ENCODE measurements around the gene NTRK2. TPM values are rescaled to one million over a fixed set of nuclear protein-coding genes. Genes with fewer than 3 reads are reported as not detected.

The NTRK2 gene
- total and polyA plus RNA-seq, 4 donors = 0.26 to 1.4 (median 0.56) TPM

DNA sequence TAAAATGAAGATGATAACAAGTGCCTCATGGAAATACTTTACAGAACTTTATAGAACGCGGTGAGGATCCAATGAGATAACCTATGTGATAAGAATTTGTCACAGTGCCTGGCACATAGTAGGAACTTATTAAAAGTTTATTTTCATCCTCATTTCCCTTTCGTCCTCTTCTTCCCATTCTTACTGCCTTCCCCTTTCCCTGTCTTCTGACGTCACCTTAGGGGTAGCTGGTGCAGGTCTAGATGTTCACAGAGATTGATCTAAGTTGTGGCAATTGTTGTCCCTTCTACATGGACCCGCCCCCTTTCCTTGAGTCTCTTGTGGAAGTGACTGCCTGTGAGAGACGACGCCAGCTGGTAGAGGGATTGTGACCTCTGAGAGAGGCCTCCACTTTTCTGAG, 46.5 kb upstream of the NTRK2 start:
- 67% methylated on average over 7 of the region's 7 CpGs for WGBS
- TF ChIP-seq HNF4A (conservative IDR thresholded peaks at IDR 0.05) (no peak), GABPA (IDR thresholded peaks at IDR 0.05 in 1 of 2, conservative IDR thresholded peaks at IDR 0.05 in 1 of 2) (no peak), RXRA (IDR thresholded peaks at IDR 0.05) (no peak), TAF1 (conservative IDR thresholded peaks at IDR 0.05) (no peak), NR2F2 (IDR thresholded peaks at IDR 0.05) (no peak), FOXA1 (IDR thresholded peaks at IDR 0.05) (no peak), EGR1 (IDR thresholded peaks at IDR 0.05; ENCODE audit: low read depth in 2 of 2) (no peak), SP1 (IDR thresholded peaks at IDR 0.05) (no peak)
- TF ChIP-seq, protein P1, sequence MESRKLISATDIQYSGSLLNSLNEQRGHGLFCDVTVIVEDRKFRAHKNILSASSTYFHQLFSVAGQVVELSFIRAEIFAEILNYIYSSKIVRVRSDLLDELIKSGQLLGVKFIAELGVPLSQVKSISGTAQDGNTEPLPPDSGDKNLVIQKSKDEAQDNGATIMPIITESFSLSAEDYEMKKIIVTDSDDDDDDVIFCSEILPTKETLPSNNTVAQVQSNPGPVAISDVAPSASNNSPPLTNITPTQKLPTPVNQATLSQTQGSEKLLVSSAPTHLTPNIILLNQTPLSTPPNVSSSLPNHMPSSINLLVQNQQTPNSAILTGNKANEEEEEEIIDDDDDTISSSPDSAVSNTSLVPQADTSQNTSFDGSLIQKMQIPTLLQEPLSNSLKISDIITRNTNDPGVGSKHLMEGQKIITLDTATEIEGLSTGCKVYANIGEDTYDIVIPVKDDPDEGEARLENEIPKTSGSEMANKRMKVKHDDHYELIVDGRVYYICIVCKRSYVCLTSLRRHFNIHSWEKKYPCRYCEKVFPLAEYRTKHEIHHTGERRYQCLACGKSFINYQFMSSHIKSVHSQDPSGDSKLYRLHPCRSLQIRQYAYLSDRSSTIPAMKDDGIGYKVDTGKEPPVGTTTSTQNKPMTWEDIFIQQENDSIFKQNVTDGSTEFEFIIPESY (IDR thresholded peaks at IDR 0.05) = no peak
- TF ChIP-seq, protein P2, sequence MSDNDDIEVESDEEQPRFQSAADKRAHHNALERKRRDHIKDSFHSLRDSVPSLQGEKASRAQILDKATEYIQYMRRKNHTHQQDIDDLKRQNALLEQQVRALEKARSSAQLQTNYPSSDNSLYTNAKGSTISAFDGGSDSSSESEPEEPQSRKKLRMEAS (IDR thresholded peaks at IDR 0.05) = no peak
- TF ChIP-seq, protein P3, sequence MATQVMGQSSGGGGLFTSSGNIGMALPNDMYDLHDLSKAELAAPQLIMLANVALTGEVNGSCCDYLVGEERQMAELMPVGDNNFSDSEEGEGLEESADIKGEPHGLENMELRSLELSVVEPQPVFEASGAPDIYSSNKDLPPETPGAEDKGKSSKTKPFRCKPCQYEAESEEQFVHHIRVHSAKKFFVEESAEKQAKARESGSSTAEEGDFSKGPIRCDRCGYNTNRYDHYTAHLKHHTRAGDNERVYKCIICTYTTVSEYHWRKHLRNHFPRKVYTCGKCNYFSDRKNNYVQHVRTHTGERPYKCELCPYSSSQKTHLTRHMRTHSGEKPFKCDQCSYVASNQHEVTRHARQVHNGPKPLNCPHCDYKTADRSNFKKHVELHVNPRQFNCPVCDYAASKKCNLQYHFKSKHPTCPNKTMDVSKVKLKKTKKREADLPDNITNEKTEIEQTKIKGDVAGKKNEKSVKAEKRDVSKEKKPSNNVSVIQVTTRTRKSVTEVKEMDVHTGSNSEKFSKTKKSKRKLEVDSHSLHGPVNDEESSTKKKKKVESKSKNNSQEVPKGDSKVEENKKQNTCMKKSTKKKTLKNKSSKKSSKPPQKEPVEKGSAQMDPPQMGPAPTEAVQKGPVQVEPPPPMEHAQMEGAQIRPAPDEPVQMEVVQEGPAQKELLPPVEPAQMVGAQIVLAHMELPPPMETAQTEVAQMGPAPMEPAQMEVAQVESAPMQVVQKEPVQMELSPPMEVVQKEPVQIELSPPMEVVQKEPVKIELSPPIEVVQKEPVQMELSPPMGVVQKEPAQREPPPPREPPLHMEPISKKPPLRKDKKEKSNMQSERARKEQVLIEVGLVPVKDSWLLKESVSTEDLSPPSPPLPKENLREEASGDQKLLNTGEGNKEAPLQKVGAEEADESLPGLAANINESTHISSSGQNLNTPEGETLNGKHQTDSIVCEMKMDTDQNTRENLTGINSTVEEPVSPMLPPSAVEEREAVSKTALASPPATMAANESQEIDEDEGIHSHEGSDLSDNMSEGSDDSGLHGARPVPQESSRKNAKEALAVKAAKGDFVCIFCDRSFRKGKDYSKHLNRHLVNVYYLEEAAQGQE (IDR thresholded peaks at IDR 0.05) = no peak

DNA sequence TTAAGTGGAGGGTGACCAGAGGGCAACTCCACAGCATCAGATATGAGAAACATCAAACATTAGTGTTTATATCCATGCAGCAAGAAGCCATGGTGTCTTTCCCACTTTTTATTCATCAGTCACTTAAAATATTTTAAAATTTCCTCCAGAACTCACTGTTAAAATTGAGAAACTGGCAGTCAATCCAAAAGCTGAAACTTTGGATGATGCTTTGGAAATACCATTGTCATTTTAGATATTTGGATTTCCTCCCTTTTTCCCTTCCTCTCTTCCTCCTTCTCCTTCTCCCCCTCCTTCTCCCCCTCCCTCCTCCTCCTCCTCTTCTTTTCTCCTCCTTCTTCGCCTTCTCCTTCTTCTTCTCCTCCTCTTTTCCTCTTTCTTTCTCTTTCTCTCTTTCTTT, 33.1 kb upstream of the NTRK2 start:
- 65% methylated on average over 1 of the region's 1 CpG for WGBS
- Histone ChIP-seq H3K36me3 (ENCODE audit: control insufficient read depth in 4 of 4, insufficient read depth in 3 of 4, low read depth in 1 of 4, low read length in 3 of 4) (no peaks in the 10 kb centered on the region), H3K9ac (ENCODE audit: low read depth in 1 of 2, low read length in 2 of 2) (no peak overlapping the region), H3K4me3 (ENCODE audit: low read depth in 1 of 3, low read length in 3 of 3) (no peak overlapping the region), H3K27me3 (ENCODE audit: control insufficient read depth in 4 of 4, insufficient read depth in 4 of 4, low read length in 3 of 4) (no peaks in the 10 kb centered on the region), H3K4me1 (ENCODE audit: control insufficient read depth in 4 of 4, insufficient read depth in 4 of 4, low read length in 3 of 4) (no peaks in the 10 kb centered on the region), H3K9me3 (ENCODE audit: control insufficient read depth in 4 of 4, low read length in 3 of 4) (peaks cover 2 to 4% (median 4%) of the 10 kb centered on the region in 4 donors), H3K27ac (ENCODE audit: low read depth in 1 of 2, low read length in 2 of 2) (no peak overlapping the region)
- no peak for DNase-seq (ENCODE audit: low spot score)
- no peak for TF ChIP-seq NR2F2 (IDR thresholded peaks at IDR 0.05)
- TF ChIP-seq, protein P3 (IDR thresholded peaks at IDR 0.05) = no peak
- no peak for TF ChIP-seq GABPA (IDR thresholded peaks at IDR 0.05 in 1 of 2, conservative IDR thresholded peaks at IDR 0.05 in 1 of 2)
- no peak for TF ChIP-seq YY1 (IDR thresholded peaks at IDR 0.05)
- no peak for TF ChIP-seq HNF4A (conservative IDR thresholded peaks at IDR 0.05)
- TF ChIP-seq TAF1 (conservative IDR thresholded peaks at IDR 0.05) = no peak
- TF ChIP-seq, protein P4, sequence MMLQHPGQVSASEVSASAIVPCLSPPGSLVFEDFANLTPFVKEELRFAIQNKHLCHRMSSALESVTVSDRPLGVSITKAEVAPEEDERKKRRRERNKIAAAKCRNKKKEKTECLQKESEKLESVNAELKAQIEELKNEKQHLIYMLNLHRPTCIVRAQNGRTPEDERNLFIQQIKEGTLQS (IDR thresholded peaks at IDR 0.05) = no peak
- TF ChIP-seq, protein P1 (IDR thresholded peaks at IDR 0.05) = no peak

More for the DNA sequence above, 46.5 kb upstream of the NTRK2 start:
- no peaks in the 10 kb centered on the region for H3K4me1 ChIP-seq (ENCODE audit: control insufficient read depth in 4 of 4, insufficient read depth in 4 of 4, low read length in 3 of 4)
- no peaks in the 10 kb centered on the region for H3K27me3 ChIP-seq (ENCODE audit: control insufficient read depth in 4 of 4, insufficient read depth in 4 of 4, low read length in 3 of 4)
- no peak for DNase-seq (ENCODE audit: low spot score)
- no peak overlapping the region for H3K9ac ChIP-seq (ENCODE audit: low read depth in 1 of 2, low read length in 2 of 2)
- no peaks in the 10 kb centered on the region for H3K36me3 ChIP-seq (ENCODE audit: control insufficient read depth in 4 of 4, insufficient read depth in 3 of 4, low read depth in 1 of 4, low read length in 3 of 4)
- no peak overlapping the region for H3K4me3 ChIP-seq (ENCODE audit: low read depth in 1 of 3, low read length in 3 of 3)
- no peaks in the 10 kb centered on the region for H3K9me3 ChIP-seq (ENCODE audit: control insufficient read depth in 4 of 4, low read length in 3 of 4)
- H3K27ac ChIP-seq (ENCODE audit: low read depth in 1 of 2, low read length in 2 of 2) = no peak overlapping the region
